ENCODE results near the gene PLA2G15.

Gene PLA2G15

DNA sequence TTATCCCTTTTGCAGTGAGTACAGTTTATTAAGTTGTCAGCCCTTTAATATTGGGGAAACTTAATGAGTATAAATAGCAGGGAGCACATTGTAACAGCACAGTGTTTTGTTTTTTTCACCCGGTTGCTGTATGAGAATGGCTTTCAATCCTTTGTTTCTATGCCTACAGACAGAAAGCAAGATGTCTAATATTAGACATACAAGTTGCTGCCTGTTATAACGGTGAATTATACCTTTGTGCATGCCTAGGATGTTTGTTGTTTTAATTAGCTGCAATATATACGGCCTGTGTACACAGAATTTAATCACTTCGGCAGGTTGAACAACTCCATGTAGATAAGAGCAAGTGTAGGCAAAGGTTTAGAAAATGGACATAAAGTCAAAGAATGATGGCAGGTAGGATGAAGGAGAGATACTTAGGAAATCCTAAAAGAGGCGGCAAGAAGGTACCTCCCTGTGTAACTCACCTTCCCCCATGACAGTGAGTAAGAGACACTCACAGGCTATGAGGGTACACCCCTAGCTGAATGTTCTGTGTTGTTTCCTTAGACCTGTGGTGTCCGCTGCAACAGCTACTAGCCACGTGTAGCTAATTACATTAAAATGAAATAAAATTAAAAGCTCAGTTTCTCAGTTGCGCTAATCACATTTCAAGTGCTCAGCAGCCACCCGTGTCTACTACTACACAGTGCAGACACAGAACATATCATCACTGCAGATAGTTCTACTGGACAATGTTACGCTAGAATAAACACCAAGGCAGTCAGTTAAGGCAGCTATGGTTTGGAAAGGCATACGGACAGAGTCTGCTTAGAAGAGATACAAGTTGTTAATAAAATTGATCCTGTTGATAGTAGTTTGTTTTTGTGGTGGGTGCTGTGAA lies 54.6 kb downstream of the PLA2G15 start:
- no peak for DNase-seq

DNA sequence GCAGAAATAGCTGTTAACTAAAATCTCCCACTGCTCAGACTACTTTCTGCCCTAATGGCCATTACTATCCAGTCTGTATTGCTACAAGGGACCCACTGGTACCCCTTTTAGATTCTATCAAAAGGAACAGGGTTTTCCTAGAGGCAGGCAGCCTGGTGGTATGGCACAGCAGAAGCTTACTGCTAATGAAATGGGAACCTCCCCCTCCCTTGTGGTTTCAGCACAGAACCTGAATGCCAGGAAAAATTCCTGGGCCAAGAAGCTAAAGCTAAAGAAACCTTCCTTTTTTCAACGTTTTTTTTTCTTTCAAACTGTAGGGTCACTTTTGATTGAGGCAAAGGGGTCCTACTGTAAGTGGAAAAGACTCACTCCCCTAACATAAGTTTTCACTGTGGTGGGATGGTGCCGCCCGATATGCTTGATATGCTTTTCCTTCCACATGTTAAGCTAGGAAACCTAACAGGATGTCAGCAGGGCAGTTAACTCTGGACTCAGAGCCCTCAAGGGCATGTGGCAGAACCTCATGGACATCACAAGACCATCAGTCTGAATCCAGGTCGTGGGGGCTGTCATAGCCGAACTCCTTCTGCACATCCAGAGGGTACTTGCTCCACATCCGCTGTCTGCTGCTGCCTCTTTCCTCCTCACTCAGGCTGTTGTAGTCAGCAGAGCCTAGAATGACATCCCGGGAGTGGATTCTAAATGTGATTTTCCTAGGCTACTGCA lies 55.7 kb downstream of the PLA2G15 start:
- peak in 1 of 2 experiments; percentile 17 for DNase-seq

DNA sequence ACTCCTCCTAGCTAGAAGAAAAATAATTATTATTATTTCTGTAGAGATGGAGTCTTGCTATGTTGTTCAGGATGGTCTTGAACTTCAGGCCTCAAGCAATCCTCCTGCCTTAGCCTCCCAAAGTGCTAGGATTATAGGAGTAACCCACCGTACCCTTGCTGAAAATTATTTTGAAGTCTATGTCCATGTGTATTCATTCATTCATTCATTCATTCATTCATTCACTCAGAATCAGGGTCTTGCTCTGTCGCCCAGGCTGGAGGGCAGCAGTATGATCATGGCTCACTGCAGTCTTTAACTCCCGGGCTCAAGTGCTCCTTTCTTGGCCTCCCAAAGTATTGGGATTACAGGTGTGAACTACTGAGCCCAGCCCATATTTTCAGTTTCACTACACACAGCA lies 61.5 kb downstream of the PLA2G15 start:
- DNase-seq = no peak

DNA sequence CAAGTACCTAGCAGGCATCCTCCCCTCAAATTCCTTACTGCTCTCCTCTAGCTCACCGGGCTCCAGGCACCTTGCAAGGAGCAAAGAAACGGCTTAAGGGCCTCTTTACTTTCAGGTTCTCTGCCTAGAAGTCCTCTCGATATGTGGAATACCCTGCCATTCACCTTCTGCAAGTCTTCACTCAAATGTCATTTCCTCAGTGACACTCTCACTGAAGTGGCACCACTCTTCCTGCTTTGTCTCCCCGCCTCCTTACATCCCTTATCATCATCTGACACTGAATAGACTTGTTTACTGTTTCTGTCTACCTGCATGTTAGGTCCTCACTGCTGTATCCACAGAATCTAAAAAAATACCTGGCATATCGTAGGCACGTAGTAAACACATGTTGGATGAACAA lies 64.6 kb downstream of the PLA2G15 start:
- peak in 1 of 2 experiments; percentile 17 for DNase-seq

DNA sequence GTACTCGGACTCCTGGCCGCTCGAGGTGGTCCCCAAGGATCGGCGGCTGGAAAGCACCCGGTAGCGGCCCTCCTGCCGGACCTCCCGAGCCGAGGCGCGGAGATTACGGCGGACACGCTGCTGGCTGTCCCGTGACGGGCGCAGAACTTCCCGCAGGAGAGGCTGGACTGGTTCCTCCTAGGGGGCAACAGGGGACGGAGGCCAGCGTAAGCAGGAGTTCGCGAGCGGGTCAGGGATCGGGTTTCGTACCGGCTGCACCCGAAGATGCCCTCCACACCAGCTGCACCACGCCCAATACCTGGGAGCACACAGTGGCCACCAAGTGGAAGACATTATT lies 65.2 kb downstream of the PLA2G15 start:
- no peak for DNase-seq
